ENCODE measurements around the gene ZNF493. TPM values are rescaled to one million over a fixed set of nuclear protein-coding genes. Genes with fewer than 3 reads are reported as not detected.

The ZNF493 gene
- total and polyA plus RNA-seq, 2 donors (not counting 3 experiments of a cell fraction or from before 2014, with no cell fraction given), result 2.4 to 8.0 TPM

GRCh38 chr19:21466627-21467026 lies 69.7 kb downstream of the ZNF493 start:
- Histone ChIP-seq H3K4me1 (ENCODE audit: control insufficient read depth, extremely low read depth, insufficient read depth, low read length) (no peaks in the 10 kb centered on the region), H3K36me3 (ENCODE audit: control insufficient read depth in 2 of 2, extremely low read depth in 1 of 2, insufficient read depth in 2 of 2, low read length in 2 of 2) (no peaks in the 10 kb centered on the region), H3K27ac (ENCODE audit: insufficient read depth, low read depth, low read length) (no peak overlapping the region), H3K9ac (replicated peaks; ENCODE audit: extremely low read depth, insufficient read depth, low read length) (no peak overlapping the region), H3K27me3 (ENCODE audit: control insufficient read depth in 2 of 2, insufficient read depth in 2 of 2, low read length in 2 of 2) (no peaks in the 10 kb centered on the region), H3K79me2 (ENCODE audit: control insufficient read depth, insufficient read depth, low read length) (no peaks in the 10 kb centered on the region), H4K20me1 (replicated peaks; ENCODE audit: control insufficient read depth, extremely low read depth, insufficient read depth, low read length) (no peaks in the 10 kb centered on the region), H2AFZ (ENCODE audit: low read depth, low read length) (no peak overlapping the region), H3K4me2 (ENCODE audit: insufficient read depth, low read length) (no peak overlapping the region), H3K4me3 (replicated peaks in 1 of 3; ENCODE audit: insufficient read depth in 1 of 3, low read depth in 1 of 3, low read length in 3 of 3) (no peak overlapping the region), H3K9me3 (replicated peaks; ENCODE audit: control insufficient read depth, insufficient read depth, low read length) (peaks cover 2% of the 10 kb centered on the region), H3K9me1 (replicated peaks; ENCODE audit: control insufficient read depth, extremely low read depth, insufficient read depth, low read length) (no peaks in the 10 kb centered on the region)
- CTCF ChIA-PET, result no interaction called here
- FAIRE-seq (no peak), DNase-seq (ENCODE audit: low read depth, low spot score) (no peak)
- no TSS peak for BruUV-seq (replicated peaks)
- POLR2A ChIA-PET, result no interaction called here
- TF ChIP-seq MAX (IDR thresholded peaks at IDR 0.05; ENCODE audit: insufficient read depth, insufficient read length) (no peak), FOS (IDR thresholded peaks at IDR 0.05; ENCODE audit: borderline replicate concordance, insufficient read depth, low read length) (no peak), POLR2A (IDR thresholded peaks at IDR 0.05; ENCODE audit: low read depth, low read length) (no peak), MYC (IDR thresholded peaks at IDR 0.05; ENCODE audit: low read depth, low read length) (no peak), POLR2AphosphoS5 (IDR thresholded peaks at IDR 0.05; ENCODE audit: insufficient read depth, low read depth, low read length) (no peak), CTCF (IDR thresholded peaks at IDR 0.05; ENCODE audit: extremely low read depth in 1 of 2, insufficient read depth in 1 of 2, low read depth in 1 of 2, low read length in 2 of 2) (no peak), GATA2 (IDR thresholded peaks at IDR 0.05; ENCODE audit: insufficient read depth, insufficient read length, low read depth, low read length) (no peak), EZH2 (IDR thresholded peaks at IDR 0.05; ENCODE audit: borderline replicate concordance, low read depth, low read length, severe bottlenecking) (no peak), JUN (IDR thresholded peaks at IDR 0.05; ENCODE audit: borderline replicate concordance, insufficient read depth, insufficient read length, low read depth) (no peak)
- dilution Hi-C loops (cut with MboI; ENCODE audit: extremely low pct_ligation_motif_present, low sequenced_read_pairs) (no loop called here), intact Hi-C loops (cut with micrococcal nuclease) (no loop called here)

Measured in endothelial cell of umbilical vein (primary cell).